Smooth muscle cell (in vitro differentiated cells): Measurements from ENCODE around the gene ANKRD10. TPM values are rescaled to one million over a fixed set of nuclear protein-coding genes. Genes with fewer than 3 reads are reported as not detected.

ENCODE experiments used
- DNase-seq: peaks from one replicate; lab custom pipeline; 2025; ENCODE audit not compliant: unreplicated experiment; lab: John Stamatoyannopoulos, UW
- H2AFZ ChIP-seq: fragments of 200-600 bp; sonication (generic); 2 replicates; pipeline ENCODE4 v1.6.0; 2016; ENCODE audit warnings: antibody characterized with exemption, low read depth, mild to moderate bottlenecking
- H3F3A ChIP-seq: fragments of 200-600 bp; sonication (generic); 2 replicates; pipeline ENCODE4 v1.6.0; 2017; ENCODE audit warnings: antibody characterized with exemption, low read depth
- H3K27ac ChIP-seq: fragments of 200-600 bp; sonication (generic); 2 replicates; pipeline ENCODE4 v1.5.1; 2016; ENCODE audit warnings: low read depth, mild to moderate bottlenecking
- H3K27me3 ChIP-seq: fragments of 200-600 bp; sonication (generic); 2 replicates; pipeline ENCODE4 v1.6.1; 2016; ENCODE audit warnings: low read depth, mild to moderate bottlenecking
- H3K36me3 ChIP-seq: fragments of 200-600 bp; sonication (generic); 2 replicates; pipeline ENCODE4 v1.5.1; 2016; ENCODE audit warnings: low read depth
- H3K4me1 ChIP-seq: fragments of 200-600 bp; sonication (generic); 2 replicates; pipeline ENCODE4 v1.5.1; 2016; ENCODE audit warnings: low read depth
- H3K4me2 ChIP-seq: fragments of 200-600 bp; sonication (generic); 2 replicates; pipeline ENCODE4 v1.6.0; 2016; ENCODE audit warnings: mild to moderate bottlenecking
- H3K4me3 ChIP-seq: fragments of 200-600 bp; sonication (generic); 2 replicates; pipeline ENCODE4 v1.5.1; 2016; ENCODE audit warnings: mild to moderate bottlenecking
- H3K79me2 ChIP-seq: fragments of 200-600 bp; sonication (generic); 2 replicates; pipeline ENCODE4 v1.6.0; 2016; ENCODE audit warnings: low read depth, mild to moderate bottlenecking
- H3K9ac ChIP-seq: fragments of 200-600 bp; sonication (generic); 2 replicates; pipeline ENCODE4 v1.6.0; 2016; ENCODE audit warnings: low read depth
- H3K9me3 ChIP-seq: fragments of 200-600 bp; sonication (generic); replicated peaks from 2 replicates; pipeline ENCODE4 v1.5.1; 2016; ENCODE audit warnings: low read depth
- H4K20me1 ChIP-seq: fragments of 200-600 bp; sonication (generic); 2 replicates; pipeline ENCODE4 v1.6.0; 2016; ENCODE audit warnings: low read depth
- WGBS: methylation state at CpG from one replicate; pipeline ENCODE4 v1.1.7; 2016; ENCODE audit warnings: low lambda C conversion rate; 5-methylcytosine and 5-hydroxymethylcytosine counted together
- polyA plus RNA-seq: library from polyadenylated mRNA; unstranded; fragments of >200 nt; fragmentation: Nextera tagmentation; extraction: Ambion mirVana; gene quantifications from 2 replicates; pipeline ENCODE4 v1.2.1, GENCODE V29; 2016
- total RNA-seq: library from RNA; depleted of rRNA; stranded (reverse); fragments of >200 nt; gene quantifications from 2 replicates; pipeline ENCODE4 v1.2.3, GENCODE V29; 2014
- TF ChIP-seq, protein P1 (sequence below): fragments of 200-600 bp; sonication (generic); IDR thresholded peaks from 2 replicates; pipeline ENCODE4 v1.5.1; 2017; ENCODE audit warnings: borderline replicate concordance, mild to moderate bottlenecking, antibody characterized with exemption; ENCODE audit not compliant: insufficient read depth, poor library complexity, severe bottlenecking

Gene ANKRD10
- total and polyA plus RNA-seq, 2 experiments from 2014 or later: 31.0 to 61.8 TPM

- WGBS: 16% methylated on average over 9 of the region's 9 CpGs
- no peaks in the 10 kb centered on the region for H3K36me3 ChIP-seq
- no peak overlapping the region for H2AFZ ChIP-seq
- H3F3A ChIP-seq: no peaks in the 10 kb centered on the region
- peaks cover 23% of the 10 kb centered on the region for H3K4me1 ChIP-seq
- peaks cover 27% of the 10 kb centered on the region for H3K79me2 ChIP-seq
- DNase-seq: no peak
- no peaks in the 10 kb centered on the region for H3K9me3 ChIP-seq
- peak overlapping the region; percentile 97 for H3K9ac ChIP-seq
- H3K27me3 ChIP-seq: no peaks in the 10 kb centered on the region
- H3K4me3 ChIP-seq: peak overlapping the region; percentile 98
- TF ChIP-seq, protein P1, sequence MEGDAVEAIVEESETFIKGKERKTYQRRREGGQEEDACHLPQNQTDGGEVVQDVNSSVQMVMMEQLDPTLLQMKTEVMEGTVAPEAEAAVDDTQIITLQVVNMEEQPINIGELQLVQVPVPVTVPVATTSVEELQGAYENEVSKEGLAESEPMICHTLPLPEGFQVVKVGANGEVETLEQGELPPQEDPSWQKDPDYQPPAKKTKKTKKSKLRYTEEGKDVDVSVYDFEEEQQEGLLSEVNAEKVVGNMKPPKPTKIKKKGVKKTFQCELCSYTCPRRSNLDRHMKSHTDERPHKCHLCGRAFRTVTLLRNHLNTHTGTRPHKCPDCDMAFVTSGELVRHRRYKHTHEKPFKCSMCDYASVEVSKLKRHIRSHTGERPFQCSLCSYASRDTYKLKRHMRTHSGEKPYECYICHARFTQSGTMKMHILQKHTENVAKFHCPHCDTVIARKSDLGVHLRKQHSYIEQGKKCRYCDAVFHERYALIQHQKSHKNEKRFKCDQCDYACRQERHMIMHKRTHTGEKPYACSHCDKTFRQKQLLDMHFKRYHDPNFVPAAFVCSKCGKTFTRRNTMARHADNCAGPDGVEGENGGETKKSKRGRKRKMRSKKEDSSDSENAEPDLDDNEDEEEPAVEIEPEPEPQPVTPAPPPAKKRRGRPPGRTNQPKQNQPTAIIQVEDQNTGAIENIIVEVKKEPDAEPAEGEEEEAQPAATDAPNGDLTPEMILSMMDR: no peak
- H3K4me2 ChIP-seq: peak overlapping the region; percentile 88
- H4K20me1 ChIP-seq: peaks cover 27% of the 10 kb centered on the region
- peak overlapping the region; percentile 97 for H3K27ac ChIP-seq
These were observed 1.7 kb upstream of the ANKRD10 start for GRCh38 chr13:110916301-110917142.

DNA sequence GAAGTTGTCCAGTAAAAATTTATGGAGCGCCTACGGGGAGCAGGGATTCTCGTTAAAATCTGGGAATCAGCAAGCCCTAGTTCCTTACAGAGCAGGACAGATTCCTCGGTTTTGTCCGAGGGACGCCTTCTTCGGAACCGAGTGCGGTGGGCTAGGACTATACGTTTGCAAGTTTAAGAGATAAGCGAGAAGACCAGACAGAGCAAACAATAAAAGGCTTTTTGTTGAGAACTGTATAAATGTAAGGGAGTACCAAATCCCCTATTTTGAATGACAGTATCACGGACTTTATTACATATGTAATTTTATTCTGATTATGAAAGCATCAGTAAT is 971 bp upstream of the ANKRD10 start:
- Histone ChIP-seq H3F3A (no peaks in the 10 kb centered on the region), H3K27me3 (no peaks in the 10 kb centered on the region), H3K4me3 (peak overlapping the region; percentile 98), H4K20me1 (peaks cover 34% of the 10 kb centered on the region), H3K4me1 (peaks cover 23% of the 10 kb centered on the region), H3K9me3 (no peaks in the 10 kb centered on the region), H3K27ac (peak overlapping the region; percentile 97), H2AFZ (peak overlapping the region; percentile 25), H3K79me2 (peaks cover 34% of the 10 kb centered on the region), H3K9ac (peak overlapping the region; percentile 97), H3K4me2 (peak overlapping the region; percentile 88), H3K36me3 (no peaks in the 10 kb centered on the region)
- WGBS: under 1% methylated on average over 12 of the region's 12 CpGs
- DNase-seq: no peak
- TF ChIP-seq, protein P1: no peak

GRCh38 chr13:110914331-110915056 is 375 bp downstream of the ANKRD10 start:
- WGBS: 1% methylated on average over 63 of the region's 103 CpGs
- peak overlapping the region; percentile 94 for H3K27ac ChIP-seq
- H3K9me3 ChIP-seq: no peaks in the 10 kb centered on the region
- H3K36me3 ChIP-seq: no peaks in the 10 kb centered on the region
- H3K4me3 ChIP-seq: peak overlapping the region; percentile 98
- peaks cover 48% of the 10 kb centered on the region for H4K20me1 ChIP-seq
- H3K27me3 ChIP-seq: no peaks in the 10 kb centered on the region
- TF ChIP-seq, protein P1: no peak
- peak overlapping the region; percentile 68 for H2AFZ ChIP-seq
- H3F3A ChIP-seq: no peaks in the 10 kb centered on the region
- H3K4me2 ChIP-seq: peak overlapping the region; percentile 86
- DNase-seq: peak; percentile 84
- H3K4me1 ChIP-seq: peaks cover 23% of the 10 kb centered on the region
- H3K9ac ChIP-seq: peak overlapping the region; percentile 93
- H3K79me2 ChIP-seq: peaks cover 47% of the 10 kb centered on the region

- Histone ChIP-seq H3K4me1 (peaks cover 23% of the 10 kb centered on the region), H3K4me2 (peak overlapping the region; percentile 86), H4K20me1 (peaks cover 53% of the 10 kb centered on the region), H3K27me3 (no peaks in the 10 kb centered on the region), H3F3A (no peaks in the 10 kb centered on the region), H3K4me3 (peak overlapping the region; percentile 98), H3K79me2 (peaks cover 52% of the 10 kb centered on the region), H3K9ac (peak overlapping the region; percentile 93), H3K27ac (peak overlapping the region; percentile 94), H3K36me3 (no peaks in the 10 kb centered on the region), H2AFZ (no peak overlapping the region), H3K9me3 (no peaks in the 10 kb centered on the region)
- TF ChIP-seq, protein P1: no peak
- no peak for DNase-seq
- WGBS: 2% methylated on average over 27 of the region's 27 CpGs
These were observed 863 bp downstream of the ANKRD10 start for GRCh38 chr13:110914081-110914330.
